ENCODE results near the gene GPR78.

The GPR78 gene

GRCh38 chr4:8586671-8587468, 6.7 kb downstream of the GPR78 start:
- no peak for DNase-seq (ENCODE audit: low read depth)

GRCh38 chr4:8587469-8588195, 7.4 kb downstream of the GPR78 start:
- DNase-seq (ENCODE audit: low read depth): no peak

GRCh38 chr4:8588196-8588470, 7.9 kb downstream of the GPR78 start:
- no peak for DNase-seq (ENCODE audit: low read depth)

GRCh38 chr4:8589336-8589735, 9.1 kb downstream of the GPR78 start:
- no peak for DNase-seq (ENCODE audit: low read depth)

GRCh38 chr4:8589823-8590545, 9.8 kb downstream of the GPR78 start:
- DNase-seq (ENCODE audit: low read depth): no peak

- DNase-seq (ENCODE audit: low read depth): no peak
These were observed 10.3 kb downstream of the GPR78 start for GRCh38 chr4:8590546-8590880.

GRCh38 chr4:8591114-8591513, 10.9 kb downstream of the GPR78 start:
- DNase-seq (ENCODE audit: low read depth): no peak

GRCh38 chr4:8591626-8592365, 11.6 kb downstream of the GPR78 start:
- no peak for DNase-seq (ENCODE audit: low read depth)

GRCh38 chr4:8592366-8593263, 12.4 kb downstream of the GPR78 start, which contains the start of gene CPZ:
CPZ (plus strand) TSS chr4:8592765; CDS start chr4:8592834, 69 bp downstream.
- no peak for DNase-seq (ENCODE audit: low read depth)

- no peak for DNase-seq (ENCODE audit: low read depth)
These were observed 13.3 kb downstream of the GPR78 start for GRCh38 chr4:8593264-8594096.

GRCh38 chr4:8594097-8595038, 14.2 kb downstream of the GPR78 start:
- DNase-seq (ENCODE audit: low read depth): no peak

- no peak for DNase-seq (ENCODE audit: low read depth)
These were observed 15.3 kb downstream of the GPR78 start for GRCh38 chr4:8595237-8596087.

GRCh38 chr4:8596891-8597290, 16.7 kb downstream of the GPR78 start:
- DNase-seq (ENCODE audit: low read depth): no peak

GRCh38 chr4:8597319-8597718, 17.1 kb downstream of the GPR78 start:
- no peak for DNase-seq (ENCODE audit: low read depth)

GRCh38 chr4:8597791-8598190, 17.6 kb downstream of the GPR78 start:
- no peak for DNase-seq (ENCODE audit: low read depth)

- no peak for DNase-seq (ENCODE audit: low read depth)
These were observed 18.3 kb downstream of the GPR78 start for GRCh38 chr4:8598391-8599090.

GRCh38 chr4:8599091-8599460, 18.9 kb downstream of the GPR78 start:
- no peak for DNase-seq (ENCODE audit: low read depth)

- no peak for DNase-seq (ENCODE audit: low read depth)
These were observed 19.5 kb downstream of the GPR78 start for GRCh38 chr4:8599657-8600056.

Data from stimulated activated CD8-positive, alpha-beta memory T cell treated with anti-CD3 and anti-CD28 coated beads, Interleukin-15, amount 100 ng/mL, for 1 hour (primary cell).